PC-9 (cell line): ENCODE data around the gene COIL. TPM values are rescaled to one million over a fixed set of nuclear protein-coding genes. Genes with fewer than 3 reads are reported as not detected.

Experiments used
- BruUV-seq: library from RNA; stranded (reverse); fragments of 400-500 nt; replicated peaks from 2 replicates; lab custom pipeline; 2021; lab: Mats Ljungman, UMichigan
- CTCF ChIA-PET: fragments of 300-600 bp; sonication (Branson Sonifier 250); formaldehyde crosslinking; loops from one replicate; lab custom pipeline; 2022; ENCODE audit warnings: antibody characterized with exemption; lab: Charles Lee
- POLR2A ChIA-PET: fragments of 300-600 bp; sonication (Branson Sonifier 250); formaldehyde crosslinking; loops from one replicate; lab custom pipeline; 2022; ENCODE audit warnings: antibody characterized with exemption; ENCODE audit not compliant: unreplicated experiment; lab: Charles Lee
- DNase-seq, 2 experiments: peaks; one replicate each; pipeline versions ENCODE4 v3.0.0 to v3.0.0-alpha.2; 2015 to 2022; ENCODE audit warnings: mixed read lengths in 1 of 2
- H2AFZ ChIP-seq: fragments of 200-600 bp; sonication (generic); 2 replicates; pipeline ENCODE4 v1.8.1; 2017; ENCODE audit warnings: antibody characterized with exemption
- H3F3A ChIP-seq: fragments of 200-600 bp; sonication (generic); 2 replicates; pipeline ENCODE4 v1.8.1; 2017; ENCODE audit warnings: antibody characterized with exemption, mild to moderate bottlenecking, low read depth; ENCODE audit not compliant: insufficient read depth
- H3K27ac ChIP-seq: fragments of 200-600 bp; sonication (generic); 2 replicates; pipeline ENCODE4 v1.6.1; 2016; ENCODE audit warnings: mixed run types
- H3K27me3 ChIP-seq: fragments of 200-600 bp; sonication (generic); 2 replicates; pipeline ENCODE4 v1.6.1; 2016; ENCODE audit warnings: low read depth, mixed run types; ENCODE audit not compliant: insufficient read depth
- H3K36me3 ChIP-seq: fragments of 200-600 bp; sonication (generic); 2 replicates; pipeline ENCODE4 v1.6.1; 2016; ENCODE audit warnings: low read depth, mixed run types
- H3K4me1 ChIP-seq: fragments of 200-600 bp; sonication (generic); replicated peaks from 2 replicates; pipeline ENCODE4 v1.6.1; 2016; ENCODE audit warnings: mixed run types; ENCODE audit not compliant: insufficient read depth
- H3K4me2 ChIP-seq: fragments of 200-600 bp; sonication (generic); 2 replicates; pipeline ENCODE4 v1.6.1; 2017; ENCODE audit warnings: mixed run types
- H3K4me3 ChIP-seq: fragments of 200-600 bp; sonication (generic); 2 replicates; pipeline ENCODE4 v1.6.1; 2016; ENCODE audit warnings: mixed run types
- H3K79me2 ChIP-seq: fragments of 200-600 bp; sonication (generic); 2 replicates; pipeline ENCODE4 v1.6.1; 2017; ENCODE audit warnings: low read depth, mixed run types
- H3K9me2 ChIP-seq: fragments of 200-600 bp; sonication (generic); 2 replicates; pipeline ENCODE4 v1.8.1; 2017; ENCODE audit warnings: mild to moderate bottlenecking; ENCODE audit not compliant: insufficient read depth
- H3K9me3 ChIP-seq: fragments of 200-600 bp; sonication (generic); 2 replicates; pipeline ENCODE4 v1.8.1; 2016; ENCODE audit warnings: low read depth; ENCODE audit not compliant: insufficient read depth
- H4K20me1 ChIP-seq: fragments of 200-600 bp; sonication (generic); 2 replicates; pipeline ENCODE4 v1.8.1; 2017; ENCODE audit not compliant: insufficient read depth
- CTCF ChIP-seq: fragments of 200-600 bp; sonication (generic); conservative IDR thresholded peaks from 2 replicates; pipeline ENCODE4 v1.6.1; 2017; ENCODE audit warnings: mixed run types, antibody characterized with exemption, mild to moderate bottlenecking, moderate library complexity
- EZH2 ChIP-seq: fragments of 200-600 bp; sonication (generic); IDR thresholded peaks from 2 replicates; pipeline ENCODE4 v1.8.0; 2017; ENCODE audit warnings: antibody characterized with exemption, low read depth
- intact Hi-C: fragments of 100-400 bp; cut with micrococcal nuclease; formaldehyde crosslinking; loops from one replicate; pipeline ENCODE4 v1.10.0; 2022; ENCODE audit not compliant: unreplicated experiment
- total RNA-seq: library from RNA; stranded (reverse); gene quantifications from 2 replicates; pipeline ENCODE4 v1.2.3, GENCODE V29; 2021

The COIL gene
- total RNA-seq, 1 experiment from 2014 or later: 19.0 TPM

- BruUV-seq: no TSS peak
- no peak overlapping the region for H3K27ac ChIP-seq
- H3F3A ChIP-seq: no peaks in the 10 kb centered on the region
- no peaks in the 10 kb centered on the region for H4K20me1 ChIP-seq
- DNase-seq: no peak
- peaks cover 37% of the 10 kb centered on the region for H3K9me3 ChIP-seq
- H3K9me2 ChIP-seq: no peaks in the 10 kb centered on the region
- no peaks in the 10 kb centered on the region for H3K27me3 ChIP-seq
- no peaks in the 10 kb centered on the region for H3K36me3 ChIP-seq
- H3K4me2 ChIP-seq: no peak overlapping the region
- intact Hi-C loops: no loop called here
- H3K4me3 ChIP-seq: no peak overlapping the region
- no peaks in the 10 kb centered on the region for H3K4me1 ChIP-seq
- POLR2A ChIA-PET: no interaction called here
- no peak overlapping the region for H2AFZ ChIP-seq
- CTCF ChIA-PET: no interaction called here
- no peaks in the 10 kb centered on the region for H3K79me2 ChIP-seq
- TF ChIP-seq CTCF: no peak
Observed at GRCh38 chr17:56929362-56929969, 31.4 kb downstream of the COIL start.

DNA sequence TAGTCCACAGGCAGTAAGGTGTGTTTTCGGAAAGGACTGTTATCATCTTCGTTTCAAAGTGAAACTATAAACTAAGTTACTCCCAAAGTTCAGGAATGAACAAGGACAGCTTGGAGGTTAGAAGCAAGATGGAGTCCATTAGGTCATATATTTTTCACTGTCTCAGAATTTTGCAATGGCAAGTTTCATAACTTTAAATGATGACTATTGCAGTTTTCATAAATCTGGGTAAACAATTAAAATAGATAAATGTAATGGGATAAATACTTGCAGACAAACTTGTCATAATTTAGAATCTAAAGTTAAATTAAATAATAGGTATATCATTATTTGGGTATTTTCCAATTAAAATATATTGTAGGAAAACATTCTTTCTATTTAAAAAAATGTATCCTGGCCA is 32.3 kb downstream of the COIL start:
- H3K4me3 ChIP-seq: no peak overlapping the region
- H3K27ac ChIP-seq: no peak overlapping the region
- no peaks in the 10 kb centered on the region for H3K4me1 ChIP-seq
- no peaks in the 10 kb centered on the region for H3K36me3 ChIP-seq
- H3F3A ChIP-seq: no peaks in the 10 kb centered on the region
- H2AFZ ChIP-seq: no peak overlapping the region
- DNase-seq: no peak
- no peaks in the 10 kb centered on the region for H3K9me2 ChIP-seq
- intact Hi-C loops: no loop called here
- no TSS peak for BruUV-seq
- H4K20me1 ChIP-seq: no peaks in the 10 kb centered on the region
- ChIA-PET CTCF (no interaction called here), POLR2A (no interaction called here)
- H3K27me3 ChIP-seq: no peaks in the 10 kb centered on the region
- H3K79me2 ChIP-seq: no peaks in the 10 kb centered on the region
- TF ChIP-seq CTCF (no peak), EZH2 (no peak)
- H3K4me2 ChIP-seq: no peak overlapping the region
- H3K9me3 ChIP-seq: peaks cover 37% of the 10 kb centered on the region

DNA sequence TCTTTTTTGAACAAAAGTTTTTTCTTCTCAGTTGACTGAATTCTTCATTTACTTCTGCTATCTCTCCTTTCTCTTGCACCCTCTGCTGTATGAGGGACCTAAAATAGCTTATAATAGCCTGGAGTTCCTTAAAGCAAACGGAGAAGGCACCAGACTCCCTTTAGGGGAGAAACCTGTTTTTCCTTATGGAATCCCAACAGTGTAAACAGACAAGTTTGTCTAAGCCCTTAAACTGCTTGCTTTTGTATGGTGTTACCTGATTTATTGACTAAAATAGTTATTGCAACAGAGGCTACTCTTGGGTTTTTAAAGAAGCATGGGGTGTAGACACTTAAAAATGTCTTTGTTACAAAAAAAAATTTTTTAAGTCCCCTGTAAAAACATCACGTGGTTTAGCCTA is 34.1 kb downstream of the COIL start:
- TF ChIP-seq EZH2 (no peak), CTCF (no peak)
- Histone ChIP-seq H2AFZ (no peak overlapping the region), H3K9me2 (no peaks in the 10 kb centered on the region), H3K27ac (no peak overlapping the region), H3K4me1 (no peaks in the 10 kb centered on the region), H3K4me2 (no peak overlapping the region), H3K4me3 (no peak overlapping the region), H4K20me1 (no peaks in the 10 kb centered on the region), H3F3A (no peaks in the 10 kb centered on the region), H3K9me3 (peaks cover 29% of the 10 kb centered on the region), H3K27me3 (no peaks in the 10 kb centered on the region), H3K79me2 (no peaks in the 10 kb centered on the region), H3K36me3 (no peaks in the 10 kb centered on the region)
- DNase-seq: no peak
- ChIA-PET CTCF (no interaction called here), POLR2A (no interaction called here)
- intact Hi-C loops: no loop called here
- BruUV-seq: no TSS peak
